Mammary epithelial cell (primary cell): Measurements from ENCODE around the gene ZNF888.

Experiments
- EZH2 ChIP-seq: IDR thresholded peaks from 2 replicates; pipeline ENCODE4 v1.6.1; 2012; ENCODE audit warnings: low read length, inconsistent platforms, borderline replicate concordance
- TF ChIP-seq, protein P1 (sequence below), 2 donors: IDR thresholded peaks in 1 of 2; conservative IDR thresholded peaks in 1 of 2; 2 replicates each; pipeline ENCODE4 v1.5.1; 2011 to 2012; ENCODE audit warnings: inconsistent platforms in 2 of 2, low read length in 2 of 2, mild to moderate bottlenecking in 2 of 2, control low read depth in 1 of 2, low read depth in 1 of 2; ENCODE audit not compliant: insufficient read depth in 1 of 2; ENCODE audit errors: extremely low read depth in 1 of 2

DNA sequence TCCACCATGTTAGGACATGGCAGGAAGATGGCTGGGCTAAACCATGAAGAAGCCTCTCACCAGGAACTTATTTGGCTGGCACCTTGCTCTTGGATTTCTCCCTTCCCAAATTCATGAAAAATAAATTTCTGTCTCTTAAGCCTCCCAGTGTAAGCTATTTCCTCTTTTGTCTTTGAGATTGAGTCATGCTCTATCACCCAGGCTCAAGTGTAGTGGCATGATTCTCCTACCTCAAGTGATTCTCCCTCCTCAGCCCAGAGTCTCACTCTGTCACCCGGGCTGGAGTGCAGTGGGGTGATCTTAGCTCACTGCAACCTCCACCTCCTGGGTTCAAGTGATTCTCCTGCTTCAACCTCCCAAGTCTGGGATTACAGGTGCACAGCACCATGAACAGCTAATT lies 12.6 kb downstream of the ZNF888 start:
- TF ChIP-seq, protein P1, sequence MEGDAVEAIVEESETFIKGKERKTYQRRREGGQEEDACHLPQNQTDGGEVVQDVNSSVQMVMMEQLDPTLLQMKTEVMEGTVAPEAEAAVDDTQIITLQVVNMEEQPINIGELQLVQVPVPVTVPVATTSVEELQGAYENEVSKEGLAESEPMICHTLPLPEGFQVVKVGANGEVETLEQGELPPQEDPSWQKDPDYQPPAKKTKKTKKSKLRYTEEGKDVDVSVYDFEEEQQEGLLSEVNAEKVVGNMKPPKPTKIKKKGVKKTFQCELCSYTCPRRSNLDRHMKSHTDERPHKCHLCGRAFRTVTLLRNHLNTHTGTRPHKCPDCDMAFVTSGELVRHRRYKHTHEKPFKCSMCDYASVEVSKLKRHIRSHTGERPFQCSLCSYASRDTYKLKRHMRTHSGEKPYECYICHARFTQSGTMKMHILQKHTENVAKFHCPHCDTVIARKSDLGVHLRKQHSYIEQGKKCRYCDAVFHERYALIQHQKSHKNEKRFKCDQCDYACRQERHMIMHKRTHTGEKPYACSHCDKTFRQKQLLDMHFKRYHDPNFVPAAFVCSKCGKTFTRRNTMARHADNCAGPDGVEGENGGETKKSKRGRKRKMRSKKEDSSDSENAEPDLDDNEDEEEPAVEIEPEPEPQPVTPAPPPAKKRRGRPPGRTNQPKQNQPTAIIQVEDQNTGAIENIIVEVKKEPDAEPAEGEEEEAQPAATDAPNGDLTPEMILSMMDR (conservative IDR thresholded peaks at IDR 0.05 in 1 of 2, IDR thresholded peaks at IDR 0.05 in 1 of 2; ENCODE audit: extremely low read depth in 1 of 2, insufficient read depth in 1 of 2, low read depth in 1 of 2, low read length in 2 of 2): no peak
- TF ChIP-seq EZH2: no peak
